ENCODE results near the gene POR. TPM values are rescaled to one million over a fixed set of nuclear protein-coding genes. Genes with fewer than 3 reads are reported as not detected.

The POR gene
- total and polyA plus RNA-seq, 2 of the 13 experiments (the other 11 are each of a cell fraction or from before 2014, with no cell fraction given), result 145 to 266 TPM

- no peak for TF ChIP-seq REXO4 (CRISPR knock-in tag; IDR thresholded peaks at IDR 0.05; ENCODE audit: borderline replicate concordance)
These were observed 56.5 kb downstream of the POR start (continued) for GRCh38 chr7:75971309-75971960.

DNA sequence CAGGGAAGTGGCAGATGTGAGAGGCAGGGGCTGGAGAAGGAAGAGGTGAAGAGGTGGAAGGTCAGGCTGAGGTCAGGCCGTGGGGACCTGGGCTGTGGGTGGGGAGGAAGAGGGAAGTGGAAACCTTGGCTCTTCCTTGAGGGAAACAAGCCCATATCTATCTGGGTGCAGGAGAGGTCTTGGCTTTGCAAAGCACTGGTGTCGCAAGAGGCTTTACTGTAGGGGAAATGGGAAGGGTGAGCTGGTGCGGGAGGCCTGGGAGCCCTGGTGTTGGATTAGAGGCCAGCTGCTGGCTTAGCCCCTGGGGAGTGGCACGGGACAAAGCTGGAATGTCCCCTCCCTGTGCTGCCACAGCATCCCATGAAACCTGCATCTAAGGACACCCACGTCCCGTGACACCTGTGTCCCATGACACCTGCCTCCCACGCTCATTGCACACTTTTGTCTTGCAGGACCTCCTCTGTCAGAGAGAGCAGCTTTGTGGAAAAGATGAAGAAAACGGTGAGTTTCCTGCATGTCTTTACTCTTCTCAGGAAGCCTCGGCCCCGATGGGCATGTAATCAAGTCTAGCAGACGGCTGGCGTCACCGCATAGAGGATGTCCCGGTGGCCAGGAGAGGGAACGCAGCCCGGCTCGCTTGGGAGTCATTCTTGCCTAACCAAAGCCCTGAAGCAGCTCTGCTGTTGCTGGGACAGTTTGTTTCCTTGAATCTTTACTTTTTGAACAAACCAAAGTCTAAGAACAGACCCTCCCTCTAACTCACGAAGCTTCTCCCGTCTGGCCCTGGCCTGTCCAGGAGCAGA is 57.2 kb downstream of the POR start:
- Histone ChIP-seq H3K36me3 (replicated peaks in 1 of 2; ENCODE audit: control insufficient read depth in 1 of 2, insufficient read depth in 2 of 2, low read length in 2 of 2) (peaks cover 25 to 82% of the 10 kb centered on the region in 2 experiments), H3K4me3 (replicated peaks in 1 of 3; ENCODE audit: insufficient read depth in 1 of 3, low read depth in 2 of 3, low read length in 3 of 3) (no peak overlapping the region), H3K27me3 (ENCODE audit: control insufficient read depth in 1 of 2, insufficient read depth in 2 of 2, low read length in 2 of 2) (no peaks in the 10 kb centered on the region), H3K9ac (ENCODE audit: insufficient read depth, low read depth, low read length) (no peak overlapping the region), H3K79me2 (ENCODE audit: insufficient read depth, low read length) (peaks cover 20% of the 10 kb centered on the region), H3K4me2 (ENCODE audit: low read depth, low read length) (no peak overlapping the region), H4K20me1 (ENCODE audit: insufficient read depth, low read length) (peaks cover 38% of the 10 kb centered on the region), H3K9me3 (ENCODE audit: low read length) (no peaks in the 10 kb centered on the region), H2AFZ (ENCODE audit: low read length) (no peak overlapping the region), H3K4me1 (ENCODE audit: insufficient read depth, low read length) (peaks cover 32% of the 10 kb centered on the region), H3K27ac (ENCODE audit: extremely low read length, insufficient read depth, low read length) (peak overlapping the region; percentile 40)
- BruUV-seq (replicated peaks), result no TSS peak
- no peak for TF ChIP-seq MZF1 (CRISPR knock-in tag; IDR thresholded peaks at IDR 0.05; ENCODE audit: borderline replicate concordance)
- TF ChIP-seq PAX8 (CRISPR knock-in tag; IDR thresholded peaks at IDR 0.05; ENCODE audit: borderline replicate concordance), result no peak
- TF ChIP-seq ZBTB33 (CRISPR knock-in tag; IDR thresholded peaks at IDR 0.05), result peak; percentile 39; the same call in 1 of the 2 replicates
- no peak for TF ChIP-seq ZNF12 (CRISPR knock-in tag; IDR thresholded peaks at IDR 0.05)
- no peak for TF ChIP-seq ELF1 (CRISPR knock-in tag; IDR thresholded peaks at IDR 0.05)
- TF ChIP-seq ZFX (CRISPR knock-in tag; IDR thresholded peaks at IDR 0.05; ENCODE audit: low read depth), result no peak
- TF ChIP-seq ELF3 (CRISPR knock-in tag; IDR thresholded peaks at IDR 0.05), result no peak
- TF ChIP-seq ZNF331 (CRISPR knock-in tag; IDR thresholded peaks at IDR 0.05), result no peak
- TF ChIP-seq SP1 (IDR thresholded peaks at IDR 0.05), result no peak
- no peak for TF ChIP-seq SP1 (CRISPR knock-in tag; IDR thresholded peaks at IDR 0.05)
- 0 out of 2 replicates have a peak, but pooled peaks have one; percentile 6 for TF ChIP-seq CEBPG (CRISPR knock-in tag; IDR thresholded peaks at IDR 0.05)
- 0 out of 2 replicates have a peak, but pooled peaks have one; percentile 34 for TF ChIP-seq SALL2 (CRISPR knock-in tag; IDR thresholded peaks at IDR 0.05)
- no peak for TF ChIP-seq TGIF2 (CRISPR knock-in tag; IDR thresholded peaks at IDR 0.05)
- TF ChIP-seq CEBPB (IDR thresholded peaks at IDR 0.05; ENCODE audit: borderline replicate concordance, low read depth, low read length), result peak; percentile 68
- TF ChIP-seq THYN1 (CRISPR knock-in tag; IDR thresholded peaks at IDR 0.05; ENCODE audit: borderline replicate concordance, low read depth), result no peak
- TF ChIP-seq ZSCAN9 (CRISPR knock-in tag; IDR thresholded peaks at IDR 0.05; ENCODE audit: borderline replicate concordance), result no peak
- TF ChIP-seq DNMT1 (CRISPR knock-in tag; IDR thresholded peaks at IDR 0.05), result 0 out of 2 replicates have a peak, but pooled peaks have one; percentile 46
- CTCF ChIA-PET (ENCODE audit: low intra/inter-chr PET ratio, low total read pairs), result interaction anchor here (0.9 to 1.3 kb wide), 2 partner anchors 105 to 106 kb away, joined by 3 to 4 read pairs; no protein-coding TSS in a partner anchor
- intact Hi-C loops (cut with micrococcal nuclease; ENCODE audit: unreplicated experiment), result no loop called here
- DNase-seq (ENCODE audit: low spot score) (no peak), FAIRE-seq (no peak), ATAC-seq (peak; percentile 79)
- in situ Hi-C loops (cut with HindIII; ENCODE audit: extremely low pct_ligation_motif_present, low pct_unique_long_range_greater_than_20kb), result no loop called here
- POLR2A ChIA-PET, result interaction anchor here (1.0 to 1.8 kb wide), 2 partner anchors 56 to 76 kb away, joined by 3 to 4 read pairs; partner anchors contain the start of genes MDH2 and STYXL1
- WGBS (ENCODE audit: low lambda C conversion rate), result 93% methylated on average over 19 of the region's 19 CpGs
